Neural cell (in vitro differentiated cells): Measurements from ENCODE around the gene TGFA.

Experiments
- CTCF ChIP-seq: fragments of 450-650 bp; IDR thresholded peaks from 2 replicates; pipeline ENCODE4 v1.5.1; 2014; ENCODE audit warnings: antibody characterized with exemption, mild to moderate bottlenecking, moderate library complexity; ENCODE audit not compliant: poor library complexity, severe bottlenecking
- EZH2 ChIP-seq: fragments of 200-600, 300-800 bp; shearing (Covaris generic), sonication (generic); IDR thresholded peaks from 2 replicates; pipeline ENCODE4 v1.6.1; 2014; ENCODE audit warnings: antibody characterized with exemption, low read length, borderline replicate concordance, mild to moderate bottlenecking; ENCODE audit not compliant: insufficient read depth, poor library complexity, severe bottlenecking
- POLR2AphosphoS5 ChIP-seq: IDR thresholded peaks from 2 replicates; pipeline ENCODE4 v1.6.1; 2012
- REST ChIP-seq: IDR thresholded peaks from 2 replicates; pipeline ENCODE4 v1.6.1; 2012; ENCODE audit warnings: borderline replicate concordance

- TF ChIP-seq POLR2AphosphoS5 = no peak
- TF ChIP-seq CTCF = no peak
- no peak for TF ChIP-seq REST
- no peak for TF ChIP-seq EZH2
Observed at GRCh38 chr2:70467237-70467636, 86.4 kb downstream of the TGFA start.
